Astrocyte (in vitro differentiated cells and primary cell): ENCODE data around the gene MT1HL1. TPM values are rescaled to one million over a fixed set of nuclear protein-coding genes. Genes with fewer than 3 reads are reported as not detected.

Experiments
- DNase-seq: peaks from one replicate; pipeline ENCODE4 v3.0.0-alpha.2; 2010; ENCODE audit warnings: low read depth
- FAIRE-seq: peaks from 2 replicates; lab custom pipeline; 2011; peaks lifted over from hg19 to GRCh38; lab: Jason Lieb, UNC
- H2AFZ ChIP-seq: 2 replicates; pipeline ENCODE4 v1.6.0; 2012; ENCODE audit warnings: low read depth, low read length, inconsistent platforms
- H3K27ac ChIP-seq: 2 replicates; pipeline ENCODE4 v1.5.1; 2011; ENCODE audit warnings: low read depth, low read length, inconsistent platforms
- H3K27me3 ChIP-seq: 2 replicates; pipeline ENCODE4 v1.6.0; 2011; ENCODE audit warnings: low read length, inconsistent platforms; ENCODE audit not compliant: insufficient read depth
- H3K36me3 ChIP-seq: 2 replicates; pipeline ENCODE4 v1.5.1; 2011; ENCODE audit warnings: low read length, inconsistent platforms; ENCODE audit not compliant: insufficient read depth
- H3K4me1 ChIP-seq: 2 replicates; pipeline ENCODE4 v1.5.1; 2011; ENCODE audit warnings: low read length, inconsistent platforms; ENCODE audit not compliant: insufficient read depth
- H3K4me2 ChIP-seq: 2 replicates; pipeline ENCODE4 v1.6.0; 2012; ENCODE audit warnings: low read length, inconsistent platforms
- H3K4me3 ChIP-seq: 2 replicates; pipeline ENCODE4 v1.5.1; 2011; ENCODE audit warnings: low read depth, mild to moderate bottlenecking, low read length, inconsistent platforms; ENCODE audit not compliant: insufficient read depth
- H3K79me2 ChIP-seq: 2 replicates; pipeline ENCODE4 v1.6.0; 2012; ENCODE audit warnings: mild to moderate bottlenecking, low read length, inconsistent platforms; ENCODE audit not compliant: insufficient read depth
- H3K9ac ChIP-seq: 2 replicates; pipeline ENCODE4 v1.6.0; 2012; ENCODE audit warnings: mild to moderate bottlenecking, low read length, inconsistent platforms
- H3K9me3 ChIP-seq: 2 replicates; pipeline ENCODE4 v1.5.1; 2012; ENCODE audit warnings: low read depth, mild to moderate bottlenecking, low read length, inconsistent platforms; ENCODE audit not compliant: insufficient read depth
- H4K20me1 ChIP-seq: 2 replicates; pipeline ENCODE4 v1.6.0; 2012; ENCODE audit warnings: low read length, inconsistent platforms; ENCODE audit not compliant: insufficient read depth
- H3K27ac Mint-ChIP-seq: one replicate; pipeline ENCODE4 v1.8.0; 2021; ENCODE audit warnings: mild to moderate bottlenecking, mixed read lengths; ENCODE audit not compliant: unreplicated experiment
- H3K27me3 Mint-ChIP-seq: one replicate; pipeline ENCODE4 v1.8.0; 2021; ENCODE audit warnings: low read depth, mixed read lengths; ENCODE audit not compliant: unreplicated experiment
- H3K36me3 Mint-ChIP-seq: one replicate; pipeline ENCODE4 v1.8.0; 2021; ENCODE audit warnings: low read depth, mixed read lengths; ENCODE audit not compliant: unreplicated experiment
- H3K4me1 Mint-ChIP-seq: one replicate; pipeline ENCODE4 v1.8.0; 2021; ENCODE audit warnings: low read depth, mixed read lengths; ENCODE audit not compliant: unreplicated experiment
- H3K4me3 Mint-ChIP-seq: one replicate; pipeline ENCODE4 v1.8.0; 2021; ENCODE audit warnings: mild to moderate bottlenecking, moderate library complexity, mixed read lengths; ENCODE audit not compliant: unreplicated experiment
- H3K9me3 Mint-ChIP-seq: one replicate; pipeline ENCODE4 v1.8.0; 2021; ENCODE audit warnings: mild to moderate bottlenecking, mixed read lengths; ENCODE audit not compliant: unreplicated experiment
- CTCF ChIP-seq: IDR thresholded peaks from 2 replicates; pipeline ENCODE4 v1.5.1; 2011; ENCODE audit warnings: low read depth, mild to moderate bottlenecking, inconsistent platforms, low read length, moderate library complexity; ENCODE audit not compliant: insufficient read depth
- EZH2 ChIP-seq: IDR thresholded peaks from 2 replicates; pipeline ENCODE4 v1.6.1; 2012; ENCODE audit warnings: mild to moderate bottlenecking, low read length, inconsistent platforms; ENCODE audit not compliant: insufficient read depth
- total RNA-seq: library from RNA; stranded (reverse); gene quantifications from 2 replicates; pipeline ENCODE4 v1.2.1, GENCODE V29; 2021

Gene MT1HL1
- total RNA-seq, 1 donor from 2014 or later = not detected

- H3K4me1 Mint-ChIP-seq = peaks cover 6% of the 10 kb centered on the region
- no peak overlapping the region for H3K27ac ChIP-seq
- no peak for FAIRE-seq
- no peak overlapping the region for H3K4me3 Mint-ChIP-seq
- H3K79me2 ChIP-seq = no peaks in the 10 kb centered on the region
- H3K9ac ChIP-seq = no peak overlapping the region
- no peak overlapping the region for H3K4me2 ChIP-seq
- TF ChIP-seq EZH2 = no peak
- no peak overlapping the region for H3K4me3 ChIP-seq
- no peak overlapping the region for H3K27ac Mint-ChIP-seq
- H3K9me3 ChIP-seq = no peaks in the 10 kb centered on the region
- H3K9me3 Mint-ChIP-seq = no peaks in the 10 kb centered on the region
- H3K27me3 ChIP-seq = no peaks in the 10 kb centered on the region
- no peaks in the 10 kb centered on the region for H3K36me3 ChIP-seq
- no peaks in the 10 kb centered on the region for H4K20me1 ChIP-seq
- H3K36me3 Mint-ChIP-seq = no peaks in the 10 kb centered on the region
- H2AFZ ChIP-seq = no peak overlapping the region
- DNase-seq = no peak
- H3K27me3 Mint-ChIP-seq = no peaks in the 10 kb centered on the region
- H3K4me1 ChIP-seq = peaks cover 3% of the 10 kb centered on the region
Observed at GRCh38 chr1:237031480-237031879, 27.2 kb upstream of the MT1HL1 start.

- Histone ChIP-seq H2AFZ (no peak overlapping the region), H3K4me1 (peaks cover 3% of the 10 kb centered on the region), H3K79me2 (no peaks in the 10 kb centered on the region), H3K9me3 (no peaks in the 10 kb centered on the region), H3K4me2 (no peak overlapping the region), H3K9ac (no peak overlapping the region), H3K27me3 (no peaks in the 10 kb centered on the region), H4K20me1 (no peaks in the 10 kb centered on the region), H3K36me3 (no peaks in the 10 kb centered on the region), H3K4me3 (no peak overlapping the region), H3K27ac (no peak overlapping the region)
- Mint-ChIP-seq H3K27me3 (no peaks in the 10 kb centered on the region), H3K36me3 (no peaks in the 10 kb centered on the region), H3K4me3 (no peak overlapping the region), H3K27ac (no peak overlapping the region), H3K4me1 (peaks cover 6% of the 10 kb centered on the region), H3K9me3 (peaks cover 3% of the 10 kb centered on the region)
- DNase-seq (no peak), FAIRE-seq (no peak)
- TF ChIP-seq CTCF = no peak
- no peak for TF ChIP-seq EZH2
Observed at GRCh38 chr1:237029850-237030535, 25.8 kb upstream of the MT1HL1 start.

GRCh38 chr1:237029240-237029639, 25.0 kb upstream of the MT1HL1 start:
- Histone ChIP-seq H3K4me3 (no peak overlapping the region), H3K4me1 (peaks cover 3% of the 10 kb centered on the region), H4K20me1 (no peaks in the 10 kb centered on the region), H3K4me2 (no peak overlapping the region), H3K36me3 (no peaks in the 10 kb centered on the region), H3K27me3 (no peaks in the 10 kb centered on the region), H3K79me2 (no peaks in the 10 kb centered on the region), H3K9me3 (no peaks in the 10 kb centered on the region), H3K9ac (no peak overlapping the region), H2AFZ (no peak overlapping the region), H3K27ac (no peak overlapping the region)
- DNase-seq = no peak
- no peak for FAIRE-seq
- Mint-ChIP-seq H3K36me3 (no peaks in the 10 kb centered on the region), H3K27ac (no peak overlapping the region), H3K9me3 (peaks cover 3% of the 10 kb centered on the region), H3K4me3 (no peak overlapping the region), H3K27me3 (no peaks in the 10 kb centered on the region), H3K4me1 (peaks cover 6% of the 10 kb centered on the region)
- TF ChIP-seq EZH2 = no peak
